HG03097 (cell line): ENCODE data around the gene TULP3.

ENCODE experiments used
- ATAC-seq: cut with Tn5 transposase; IDR thresholded peaks from one replicate; pipeline ENCODE4 v1.9.1; 2021; ENCODE audit not compliant: unreplicated experiment, low FRiP score

Gene TULP3

GRCh38 chr12:2876431-2877046 lies 14.2 kb upstream of the TULP3 start:
- ATAC-seq: peak; percentile 8

- peak; percentile 76 for ATAC-seq
Measured at GRCh38 chr12:2877047-2877952, 13.4 kb upstream of the TULP3 start, which contains the start of the genes FOXM1 and RHNO1. FOXM1 (minus strand) TSS chr12:2877174; CDS start chr12:2874478, 2,696 bp downstream. RHNO1 (plus strand) TSS chr12:2877223; CDS start chr12:2885367, 8,144 bp downstream.

GRCh38 chr12:2877953-2878732 lies 12.5 kb upstream of the TULP3 start:
- no peak for ATAC-seq

GRCh38 chr12:2879853-2880252 lies 10.8 kb upstream of the TULP3 start:
- no peak for ATAC-seq

GRCh38 chr12:2884810-2885209 lies 5.9 kb upstream of the TULP3 start:
- no peak for ATAC-seq

- ATAC-seq: no peak
Measured at GRCh38 chr12:2886768-2887450, 3.8 kb upstream of the TULP3 start.

GRCh38 chr12:2890001-2890387 lies 697 bp upstream of the TULP3 start:
- ATAC-seq: no peak

GRCh38 chr12:2891240-2892053 lies 756 bp downstream of the TULP3 start:
- ATAC-seq: peak; percentile 16

- ATAC-seq: no peak
Measured at GRCh38 chr12:2892246-2892645, 1.6 kb downstream of the TULP3 start.

- no peak for ATAC-seq
Measured at GRCh38 chr12:2893007-2893406, 2.3 kb downstream of the TULP3 start.

GRCh38 chr12:2895051-2895451 lies 4.4 kb downstream of the TULP3 start:
- ATAC-seq: no peak

GRCh38 chr12:2895511-2895910 lies 4.8 kb downstream of the TULP3 start:
- ATAC-seq: no peak

- no peak for ATAC-seq
Measured at GRCh38 chr12:2897418-2897817, 6.7 kb downstream of the TULP3 start.

- ATAC-seq: no peak
Measured at GRCh38 chr12:2900642-2901041, 10.0 kb downstream of the TULP3 start.

GRCh38 chr12:2902272-2902880 lies 11.7 kb downstream of the TULP3 start:
- no peak for ATAC-seq

- ATAC-seq: no peak
Measured at GRCh38 chr12:2904260-2904659, 13.6 kb downstream of the TULP3 start.

- no peak for ATAC-seq
Measured at GRCh38 chr12:2912216-2912575, 21.5 kb downstream of the TULP3 start.

- ATAC-seq: no peak
Measured at GRCh38 chr12:2919249-2919648, 28.6 kb downstream of the TULP3 start.

GRCh38 chr12:2922329-2922728 lies 31.6 kb downstream of the TULP3 start:
- no peak for ATAC-seq
